ENCODE measurements around the gene SRPX. TPM values are rescaled to one million over a fixed set of nuclear protein-coding genes. Genes with fewer than 3 reads are reported as not detected.

Gene SRPX
- total RNA-seq, 1 donor: 0.10 TPM

DNA sequence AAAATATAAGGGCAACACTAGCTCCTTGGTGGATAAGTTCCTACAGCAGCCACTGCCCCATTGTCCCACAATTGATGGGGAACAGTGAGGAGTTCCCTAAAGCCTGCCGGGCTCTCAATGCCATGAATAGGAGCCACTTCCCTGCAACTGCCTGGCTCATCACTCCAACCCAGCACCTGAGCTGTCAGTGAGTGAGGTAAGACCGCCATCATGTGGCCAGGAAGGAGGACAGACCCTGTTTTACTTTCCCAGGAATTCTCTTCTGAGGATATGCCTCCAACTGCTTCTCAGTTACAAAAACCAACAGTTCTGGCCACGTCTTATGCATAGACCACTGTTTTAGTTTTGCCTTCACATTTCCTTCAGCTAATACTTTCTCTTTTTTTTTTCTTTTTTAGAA is 45.5 kb downstream of the SRPX start:
- no peak overlapping the region for H3K4me3 ChIP-seq (ENCODE audit: low read length)
- H3K27me3 ChIP-seq (ENCODE audit: insufficient read depth, low read length): no peaks in the 10 kb centered on the region
- H3K9me3 ChIP-seq (ENCODE audit: low read depth, low read length): no peaks in the 10 kb centered on the region
- H3K4me1 ChIP-seq (ENCODE audit: insufficient read depth, low read length): no peaks in the 10 kb centered on the region

DNA sequence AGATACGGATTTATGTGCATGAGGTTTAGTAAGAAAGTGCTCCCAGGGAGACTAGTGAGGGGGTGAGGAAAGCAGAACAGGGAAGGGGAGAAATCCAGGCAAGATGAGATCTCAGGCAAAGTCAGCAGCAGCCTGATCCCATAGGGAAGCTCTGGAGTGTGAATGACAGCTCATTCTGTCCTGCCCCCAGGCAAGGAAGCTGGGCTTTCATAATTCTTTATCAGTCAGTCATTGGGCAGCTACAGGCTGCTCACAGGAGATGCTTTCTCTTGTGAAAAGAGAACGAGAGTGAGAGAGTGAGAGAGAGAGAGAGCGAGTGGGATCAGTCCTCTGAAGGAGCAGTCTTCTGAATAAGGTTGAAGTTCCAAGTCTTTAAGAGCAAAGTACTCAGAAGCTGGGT is 48.1 kb downstream of the SRPX start:
- no peaks in the 10 kb centered on the region for H3K4me1 ChIP-seq (ENCODE audit: insufficient read depth, low read length)
- no peaks in the 10 kb centered on the region for H3K9me3 ChIP-seq (ENCODE audit: low read depth, low read length)
- no peak overlapping the region for H3K4me3 ChIP-seq (ENCODE audit: low read length)
- H3K27me3 ChIP-seq (ENCODE audit: insufficient read depth, low read length): no peaks in the 10 kb centered on the region

DNA sequence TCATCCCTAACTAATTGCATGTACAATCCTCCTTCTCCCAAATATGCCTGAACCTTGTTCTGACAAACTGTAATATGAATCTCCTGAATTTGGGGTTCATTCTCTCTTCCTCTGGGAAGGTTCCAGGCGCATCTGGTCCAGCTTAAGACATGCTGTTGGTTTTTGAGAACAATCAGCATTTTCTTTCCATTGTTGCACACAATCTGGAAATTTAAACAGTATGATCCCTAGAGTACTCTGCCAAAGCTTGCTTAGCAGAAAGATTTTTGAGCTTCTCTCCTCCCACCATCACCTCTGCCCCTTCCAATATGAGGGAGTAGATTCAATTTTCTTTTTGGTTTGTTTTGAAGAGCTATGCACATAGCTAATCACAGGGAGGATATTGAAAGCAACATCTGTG is 50.1 kb downstream of the SRPX start:
- Histone ChIP-seq H3K4me1 (ENCODE audit: insufficient read depth, low read length) (no peaks in the 10 kb centered on the region), H3K27me3 (ENCODE audit: insufficient read depth, low read length) (no peaks in the 10 kb centered on the region), H3K9me3 (ENCODE audit: low read depth, low read length) (no peaks in the 10 kb centered on the region), H3K4me3 (ENCODE audit: low read length) (no peak overlapping the region)

DNA sequence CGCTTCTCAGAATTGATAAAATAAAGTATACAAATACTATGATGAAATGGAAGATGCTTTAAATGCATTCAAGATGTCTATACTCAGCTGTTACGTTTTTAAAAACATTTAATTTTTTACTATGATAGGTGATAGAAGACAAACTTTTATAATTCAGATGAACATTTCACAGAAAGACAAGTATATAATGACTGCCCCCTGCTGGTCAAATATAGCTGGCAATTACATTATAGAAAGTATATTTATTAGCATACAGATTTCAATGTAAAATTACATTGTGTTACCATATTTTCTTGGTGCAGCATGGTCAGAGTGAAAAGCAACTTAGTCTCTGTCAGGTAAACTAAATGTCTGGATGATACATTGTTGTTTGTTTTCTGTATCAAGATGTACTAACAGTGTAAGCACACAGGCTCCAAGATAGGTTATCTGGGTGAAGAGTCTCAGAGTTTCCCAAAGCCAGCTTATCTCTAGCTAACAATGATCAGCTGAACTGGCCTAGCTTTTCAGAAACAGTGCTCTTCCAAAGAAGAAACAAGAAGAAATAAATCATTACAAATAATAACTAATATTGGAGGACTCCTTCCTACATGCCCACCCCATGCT is 54.1 kb downstream of the SRPX start:
- Histone ChIP-seq H3K27me3 (ENCODE audit: insufficient read depth, low read length) (no peaks in the 10 kb centered on the region), H3K4me1 (ENCODE audit: insufficient read depth, low read length) (no peaks in the 10 kb centered on the region), H3K4me3 (ENCODE audit: low read length) (no peak overlapping the region), H3K9me3 (ENCODE audit: low read depth, low read length) (no peaks in the 10 kb centered on the region)

DNA sequence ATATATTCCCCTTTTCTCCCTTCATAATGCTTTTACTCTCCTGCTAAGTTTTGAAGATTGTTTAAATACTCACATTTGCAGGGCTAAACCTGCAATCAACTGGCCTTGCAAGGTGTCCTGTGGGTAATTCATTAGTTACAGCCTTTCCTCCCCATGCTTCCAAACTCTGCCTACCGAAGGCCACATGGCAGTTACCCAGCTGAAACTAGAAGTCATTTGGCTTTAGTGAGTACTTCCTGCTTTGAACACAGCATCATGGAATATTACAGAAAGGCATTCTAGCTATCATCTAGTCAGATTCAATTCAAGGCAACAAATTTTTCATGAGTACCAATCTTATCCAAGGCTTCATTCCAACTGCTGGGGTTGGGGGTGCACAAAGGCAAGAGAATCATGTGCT is 55.6 kb downstream of the SRPX start:
- H3K4me3 ChIP-seq (ENCODE audit: low read length): no peak overlapping the region
- H3K4me1 ChIP-seq (ENCODE audit: insufficient read depth, low read length): no peaks in the 10 kb centered on the region
- no peaks in the 10 kb centered on the region for H3K9me3 ChIP-seq (ENCODE audit: low read depth, low read length)
- H3K27me3 ChIP-seq (ENCODE audit: insufficient read depth, low read length): no peaks in the 10 kb centered on the region

DNA sequence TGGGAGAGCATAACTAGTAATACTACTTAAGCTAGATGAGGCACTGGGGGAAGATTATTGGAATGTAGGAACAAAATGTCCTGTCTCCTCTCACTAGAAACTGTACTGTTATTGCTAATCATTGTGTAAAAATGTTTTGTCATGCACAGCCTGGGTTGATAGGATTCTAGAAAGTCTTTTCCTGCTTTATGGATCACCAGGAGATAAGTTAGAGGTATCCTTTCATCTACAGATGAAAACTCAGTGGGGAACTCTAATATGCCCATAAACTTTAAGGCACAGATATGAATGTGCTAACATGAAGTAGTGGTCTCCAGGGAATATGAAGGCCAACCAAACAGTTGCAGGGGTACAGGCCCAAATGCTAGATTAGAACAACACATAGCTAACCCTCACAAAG is 57.5 kb downstream of the SRPX start:
- H3K4me3 ChIP-seq (ENCODE audit: low read length): no peak overlapping the region
- no peaks in the 10 kb centered on the region for H3K27me3 ChIP-seq (ENCODE audit: insufficient read depth, low read length)
- no peaks in the 10 kb centered on the region for H3K9me3 ChIP-seq (ENCODE audit: low read depth, low read length)
- no peaks in the 10 kb centered on the region for H3K4me1 ChIP-seq (ENCODE audit: insufficient read depth, low read length)

DNA sequence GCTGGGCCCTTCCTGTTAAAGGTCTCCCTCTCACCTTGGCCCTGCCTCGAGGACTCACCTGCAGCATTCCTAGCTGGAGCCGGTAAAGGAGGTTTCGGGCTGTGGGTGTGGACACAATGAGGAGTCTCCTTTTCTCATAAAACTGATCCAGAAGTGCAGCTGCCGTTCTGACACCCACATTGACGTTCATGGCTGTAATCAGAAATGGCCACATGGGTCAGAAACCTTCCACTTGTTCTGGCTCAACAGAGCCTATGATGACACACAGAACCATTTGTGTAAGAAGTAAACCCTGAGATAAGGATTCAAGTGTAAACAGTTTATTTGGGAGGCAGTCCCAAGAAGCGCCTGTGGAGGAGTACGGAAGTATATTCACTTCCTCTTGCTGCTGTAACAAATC is 63.8 kb downstream of the SRPX start:
- no peaks in the 10 kb centered on the region for H3K9me3 ChIP-seq (ENCODE audit: low read depth, low read length)
- no peaks in the 10 kb centered on the region for H3K27me3 ChIP-seq (ENCODE audit: insufficient read depth, low read length)
- no peaks in the 10 kb centered on the region for H3K4me1 ChIP-seq (ENCODE audit: insufficient read depth, low read length)
- no peak overlapping the region for H3K4me3 ChIP-seq (ENCODE audit: low read length)

DNA sequence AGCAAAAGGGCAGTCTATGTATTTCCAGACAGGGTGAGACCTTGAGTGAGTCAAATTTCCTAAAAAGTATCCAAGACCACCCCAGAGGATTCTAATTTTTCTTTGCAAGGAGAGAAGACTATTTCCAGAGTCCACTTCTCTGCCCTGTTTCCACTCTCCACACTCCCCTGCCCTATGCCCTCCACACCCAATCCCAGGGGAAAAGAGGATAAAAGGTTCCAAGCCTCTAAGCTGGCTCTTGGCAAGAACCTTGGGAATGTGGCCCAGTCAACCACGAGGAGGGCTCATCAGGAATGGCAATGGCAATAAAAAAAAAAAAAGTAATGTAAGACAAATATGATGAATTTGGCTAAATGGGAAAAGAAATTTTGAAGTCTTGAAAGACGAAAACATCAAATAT is 65.9 kb downstream of the SRPX start:
- Histone ChIP-seq H3K9me3 (ENCODE audit: low read depth, low read length) (no peaks in the 10 kb centered on the region), H3K4me3 (ENCODE audit: low read length) (no peak overlapping the region), H3K27me3 (ENCODE audit: insufficient read depth, low read length) (no peaks in the 10 kb centered on the region), H3K4me1 (ENCODE audit: insufficient read depth, low read length) (no peaks in the 10 kb centered on the region)

DNA sequence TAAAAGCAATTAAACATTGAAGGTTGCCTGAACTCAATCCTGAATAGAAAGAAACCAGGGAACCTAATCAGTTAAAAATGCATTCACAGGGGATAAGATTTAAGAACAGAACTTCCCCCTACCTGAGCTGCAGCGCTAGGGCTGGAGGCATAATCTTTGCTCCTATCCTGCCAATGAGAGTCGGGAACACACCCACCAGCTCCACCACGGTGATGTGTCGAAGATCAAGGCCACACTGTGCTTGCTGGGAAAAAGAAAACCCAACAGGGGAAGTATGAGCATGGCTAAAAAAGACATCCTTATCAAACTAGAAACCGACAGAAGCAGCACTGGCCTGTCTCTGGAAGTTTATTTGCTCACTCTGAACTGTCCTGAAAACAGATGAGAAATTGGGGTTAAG is 66.3 kb downstream of the SRPX start:
- Histone ChIP-seq H3K4me1 (ENCODE audit: insufficient read depth, low read length) (no peaks in the 10 kb centered on the region), H3K4me3 (ENCODE audit: low read length) (no peak overlapping the region), H3K9me3 (ENCODE audit: low read depth, low read length) (no peaks in the 10 kb centered on the region), H3K27me3 (ENCODE audit: insufficient read depth, low read length) (no peaks in the 10 kb centered on the region)

DNA sequence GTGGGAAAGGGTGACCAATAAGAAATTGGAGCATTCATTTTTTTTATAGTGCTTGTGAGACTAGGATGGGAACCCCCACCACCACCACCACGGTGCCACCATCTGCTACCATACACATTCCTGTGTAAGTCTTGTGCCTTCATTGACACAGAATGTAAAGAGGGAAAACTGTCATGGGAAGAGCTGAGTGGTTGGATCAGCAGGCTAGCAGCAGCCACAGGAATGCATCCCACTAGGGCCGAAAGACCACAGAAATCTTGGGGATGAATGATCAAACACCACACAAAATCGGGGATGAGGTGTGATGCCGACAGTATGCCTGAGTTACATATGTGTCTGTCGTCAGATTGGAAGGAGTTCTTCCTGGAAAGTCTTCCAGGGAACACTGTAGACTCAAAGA is 69.2 kb downstream of the SRPX start:
- Histone ChIP-seq H3K4me1 (ENCODE audit: insufficient read depth, low read length) (no peaks in the 10 kb centered on the region), H3K9me3 (ENCODE audit: low read depth, low read length) (no peaks in the 10 kb centered on the region), H3K27me3 (ENCODE audit: insufficient read depth, low read length) (no peaks in the 10 kb centered on the region), H3K4me3 (ENCODE audit: low read length) (no peak overlapping the region)

DNA sequence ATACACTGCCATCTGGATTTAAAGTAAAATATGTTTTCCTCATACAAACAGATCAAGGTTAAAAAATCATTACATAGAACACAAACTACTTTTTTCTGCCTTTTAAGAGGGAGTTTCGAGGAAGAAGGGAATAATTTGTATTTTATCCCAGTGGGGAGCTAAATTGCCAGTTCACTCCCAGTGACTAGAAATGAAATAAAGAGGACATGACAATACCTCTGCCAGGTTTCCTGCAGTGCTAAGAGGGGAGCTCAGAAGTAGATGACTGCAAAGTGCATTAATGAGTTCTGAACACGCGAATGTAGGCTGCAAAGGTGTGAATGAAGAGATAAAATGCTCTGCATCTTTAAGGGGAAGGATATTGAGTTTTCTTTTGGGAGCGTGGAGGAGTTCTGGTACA is 69.7 kb downstream of the SRPX start:
- H3K4me3 ChIP-seq (ENCODE audit: low read length): no peak overlapping the region
- H3K4me1 ChIP-seq (ENCODE audit: insufficient read depth, low read length): no peaks in the 10 kb centered on the region
- H3K27me3 ChIP-seq (ENCODE audit: insufficient read depth, low read length): no peaks in the 10 kb centered on the region
- H3K9me3 ChIP-seq (ENCODE audit: low read depth, low read length): no peaks in the 10 kb centered on the region

DNA sequence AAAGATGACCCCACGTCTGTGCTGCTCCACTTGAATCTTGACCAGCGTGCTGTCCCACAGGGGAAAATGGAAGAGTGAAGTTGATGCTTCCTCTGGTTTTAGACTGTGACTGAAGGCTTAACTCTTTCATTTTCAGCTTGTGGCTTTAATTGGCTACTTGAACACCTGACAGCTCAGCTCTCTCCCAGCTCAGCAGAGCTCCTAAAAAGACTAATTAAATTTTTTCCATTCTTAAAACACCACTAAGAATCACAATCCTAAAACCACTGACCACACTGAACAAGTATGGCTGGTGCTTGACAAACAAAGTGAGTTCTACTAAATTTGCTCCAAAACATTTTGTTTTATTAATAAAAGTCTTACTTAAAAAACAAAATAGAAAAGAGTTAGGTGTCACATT is 71.7 kb downstream of the SRPX start:
- Histone ChIP-seq H3K4me1 (ENCODE audit: insufficient read depth, low read length) (no peaks in the 10 kb centered on the region), H3K4me3 (ENCODE audit: low read length) (no peak overlapping the region), H3K27me3 (ENCODE audit: insufficient read depth, low read length) (no peaks in the 10 kb centered on the region), H3K9me3 (ENCODE audit: low read depth, low read length) (no peaks in the 10 kb centered on the region)

DNA sequence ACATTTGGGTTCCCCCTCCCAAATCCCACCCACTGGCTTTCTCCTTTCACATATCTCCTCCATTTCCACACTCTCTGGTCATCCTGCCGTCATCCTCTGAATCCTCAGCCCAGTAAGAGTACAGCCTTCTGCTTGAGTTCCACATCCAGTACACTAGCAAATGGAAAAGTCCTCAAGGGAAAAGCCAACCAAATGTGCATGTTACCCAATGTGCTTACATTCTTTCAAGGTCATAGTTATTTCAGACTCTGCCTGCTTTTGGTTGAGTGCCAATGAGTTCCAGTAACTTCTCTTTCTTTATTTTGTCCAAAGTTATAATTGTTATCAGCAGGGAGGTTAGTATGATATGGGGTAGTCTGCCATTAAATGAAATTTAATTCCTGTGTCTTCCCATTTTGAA is 78.1 kb downstream of the SRPX start:
- Histone ChIP-seq H3K27me3 (ENCODE audit: insufficient read depth, low read length) (no peaks in the 10 kb centered on the region), H3K4me3 (ENCODE audit: low read length) (no peak overlapping the region), H3K4me1 (ENCODE audit: insufficient read depth, low read length) (no peaks in the 10 kb centered on the region), H3K9me3 (ENCODE audit: low read depth, low read length) (no peaks in the 10 kb centered on the region)

DNA sequence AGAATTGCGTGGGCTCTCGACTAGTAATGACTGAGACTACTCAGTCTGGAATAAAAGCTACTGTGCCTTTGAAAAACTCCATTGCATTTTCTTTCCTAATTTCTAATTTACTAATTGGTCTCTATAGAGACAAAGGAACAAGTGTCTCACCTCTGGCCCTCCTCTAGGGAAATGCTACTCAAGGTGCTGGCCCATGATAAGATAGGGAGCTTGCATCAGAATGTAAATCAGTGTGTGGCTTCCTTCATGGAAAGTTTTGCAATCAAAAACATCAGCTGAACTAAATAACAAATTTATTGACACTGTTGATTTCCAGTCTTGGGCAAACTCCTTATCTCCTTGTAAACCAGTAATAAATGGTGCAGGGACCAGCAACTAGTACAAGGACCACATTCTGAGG is 81.8 kb downstream of the SRPX start:
- H3K9me3 ChIP-seq (ENCODE audit: low read depth, low read length): no peaks in the 10 kb centered on the region
- H3K4me3 ChIP-seq (ENCODE audit: low read length): no peak overlapping the region
- H3K4me1 ChIP-seq (ENCODE audit: insufficient read depth, low read length): no peaks in the 10 kb centered on the region
- no peaks in the 10 kb centered on the region for H3K27me3 ChIP-seq (ENCODE audit: insufficient read depth, low read length)

DNA sequence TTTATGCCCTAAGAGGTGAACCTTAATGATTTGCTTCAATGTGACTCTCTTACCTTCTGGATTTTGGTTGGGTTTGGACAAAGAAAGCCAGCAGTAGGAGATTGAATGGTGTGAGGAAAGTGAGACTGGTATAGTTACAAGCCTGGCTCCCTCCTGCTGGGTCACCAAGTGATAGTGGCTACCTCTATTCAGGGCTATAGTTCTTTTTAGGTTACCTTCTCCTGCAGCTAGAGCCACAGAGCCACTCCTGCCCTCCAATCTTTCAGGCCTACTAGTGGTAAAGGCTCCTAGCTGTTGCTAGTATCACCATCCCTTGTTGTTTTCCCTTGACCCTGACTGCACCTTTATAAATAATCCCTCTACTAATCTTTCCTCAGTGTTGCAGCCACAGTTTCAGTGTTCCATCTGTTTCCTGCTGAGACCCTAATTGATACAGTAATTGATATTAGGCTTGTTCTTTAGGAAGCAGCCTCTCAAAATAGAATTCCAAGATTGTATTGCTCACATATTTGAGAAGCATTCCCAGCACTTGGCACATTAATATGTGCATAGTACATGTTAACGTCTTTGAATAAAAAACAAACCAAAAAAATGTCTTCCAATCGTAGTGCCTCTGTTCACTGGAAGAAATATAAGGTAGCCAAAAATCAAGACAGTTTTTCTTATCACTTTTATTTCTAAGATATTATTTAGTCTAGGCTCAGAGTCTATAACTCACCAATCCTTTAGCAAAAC is 82.3 kb downstream of the SRPX start:
- H3K4me1 ChIP-seq (ENCODE audit: insufficient read depth, low read length): no peaks in the 10 kb centered on the region
- no peaks in the 10 kb centered on the region for H3K9me3 ChIP-seq (ENCODE audit: low read depth, low read length)

DNA sequence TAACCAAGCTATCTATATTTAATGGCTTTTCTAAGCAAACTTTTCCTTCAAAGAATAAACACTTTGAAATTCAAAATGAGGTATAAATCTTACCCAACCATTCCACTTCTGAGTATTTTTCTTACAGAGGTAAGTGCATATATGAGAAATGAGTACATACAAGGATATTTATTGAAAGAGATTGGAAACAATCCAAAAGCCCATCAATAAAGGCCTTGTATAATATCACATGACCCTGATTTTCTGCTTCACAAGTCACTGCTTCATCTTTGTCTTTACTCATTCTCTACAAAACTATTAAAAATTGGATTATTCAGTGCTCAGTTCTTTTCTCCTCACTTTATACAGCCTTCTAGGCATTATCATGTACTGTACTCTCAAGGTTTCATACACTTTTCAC is 91.3 kb downstream of the SRPX start:
- H3K27me3 ChIP-seq (ENCODE audit: insufficient read depth, low read length): no peaks in the 10 kb centered on the region
- no peaks in the 10 kb centered on the region for H3K4me1 ChIP-seq (ENCODE audit: insufficient read depth, low read length)
- no peak overlapping the region for H3K4me3 ChIP-seq (ENCODE audit: low read length)
- no peaks in the 10 kb centered on the region for H3K9me3 ChIP-seq (ENCODE audit: low read depth, low read length)

More for the DNA sequence above, 82.3 kb downstream of the SRPX start:
- H3K27me3 ChIP-seq (ENCODE audit: insufficient read depth, low read length): no peaks in the 10 kb centered on the region
- H3K4me3 ChIP-seq (ENCODE audit: low read length): no peak overlapping the region
